MG63 (cell line): ENCODE measurements around the gene PSTPIP1. TPM values are rescaled to one million over a fixed set of nuclear protein-coding genes. Genes with fewer than 3 reads are reported as not detected.

ENCODE experiments used
- DNase-seq: peaks from one replicate; pipeline ENCODE4 v3.0.0-alpha.2; 2020
- H3K27me3 ChIP-seq: fragments of 250-450 bp; sonication (Bioruptor Pico); 2 replicates; pipeline ENCODE4 v1.5.1; 2020; ENCODE audit warnings: mild to moderate bottlenecking, moderate library complexity
- H3K36me3 ChIP-seq: fragments of 250-450 bp; sonication (Bioruptor Pico); 2 replicates; pipeline ENCODE4 v1.5.1; 2020; ENCODE audit warnings: mild to moderate bottlenecking, moderate library complexity
- H3K4me3 ChIP-seq: fragments of 250-450 bp; sonication (Bioruptor Pico); 2 replicates; pipeline ENCODE4 v1.5.1; 2020; ENCODE audit warnings: mild to moderate bottlenecking, moderate library complexity
- H3K9me3 ChIP-seq: fragments of 250-450 bp; sonication (Bioruptor Pico); 2 replicates; pipeline ENCODE4 v1.5.1; 2020; ENCODE audit warnings: mild to moderate bottlenecking, moderate library complexity
- total RNA-seq: library from RNA; depleted of rRNA; stranded (reverse); fragments of >200 nt; shearing (Covaris generic); gene quantifications from 2 replicates; pipeline ENCODE4 v1.2.3, GENCODE V29; 2014; ENCODE audit warnings: low replicate concordance

PSTPIP1 gene
- total RNA-seq, 1 experiment from 2014 or later: not detected

- no peak for DNase-seq
- no peaks in the 10 kb centered on the region for H3K9me3 ChIP-seq
- H3K4me3 ChIP-seq: no peak overlapping the region
These were observed 43.6 kb downstream of the PSTPIP1 start for GRCh38 chr15:77038312-77039216.

GRCh38 chr15:77039217-77039533, 44.2 kb downstream of the PSTPIP1 start:
- H3K27me3 ChIP-seq: no peaks in the 10 kb centered on the region
- peaks cover 11% of the 10 kb centered on the region for H3K36me3 ChIP-seq
- H3K4me3 ChIP-seq: no peak overlapping the region
- no peaks in the 10 kb centered on the region for H3K9me3 ChIP-seq
- no peak for DNase-seq

More at GRCh38 chr15:77038312-77039216, 43.6 kb downstream of the PSTPIP1 start:
- H3K36me3 ChIP-seq: peaks cover 11% of the 10 kb centered on the region
- no peaks in the 10 kb centered on the region for H3K27me3 ChIP-seq

- no peaks in the 10 kb centered on the region for H3K27me3 ChIP-seq
- no peak overlapping the region for H3K4me3 ChIP-seq
- H3K9me3 ChIP-seq: no peaks in the 10 kb centered on the region
- H3K36me3 ChIP-seq: peaks cover 14% of the 10 kb centered on the region
- DNase-seq: no peak
These were observed 44.9 kb downstream of the PSTPIP1 start for GRCh38 chr15:77039848-77040247.

- Histone ChIP-seq H3K9me3 (no peaks in the 10 kb centered on the region), H3K4me3 (no peak overlapping the region), H3K36me3 (peaks cover 19% of the 10 kb centered on the region), H3K27me3 (no peaks in the 10 kb centered on the region)
- DNase-seq: no peak
These were observed 45.7 kb downstream of the PSTPIP1 start for GRCh38 chr15:77040673-77041072.

GRCh38 chr15:77042245-77042919, 47.5 kb downstream of the PSTPIP1 start:
- Histone ChIP-seq H3K36me3 (peaks cover 25% of the 10 kb centered on the region), H3K27me3 (no peaks in the 10 kb centered on the region)
- no peak for DNase-seq

GRCh38 chr15:77042955-77043920, 48.3 kb downstream of the PSTPIP1 start:
- H3K36me3 ChIP-seq: peaks cover 31% of the 10 kb centered on the region
- no peaks in the 10 kb centered on the region for H3K27me3 ChIP-seq
- no peak for DNase-seq
- no peaks in the 10 kb centered on the region for H3K9me3 ChIP-seq
- no peak overlapping the region for H3K4me3 ChIP-seq

More at GRCh38 chr15:77042245-77042919, 47.5 kb downstream of the PSTPIP1 start:
- H3K4me3 ChIP-seq: no peak overlapping the region
- no peaks in the 10 kb centered on the region for H3K9me3 ChIP-seq

GRCh38 chr15:77044228-77045042, 49.5 kb downstream of the PSTPIP1 start:
- Histone ChIP-seq H3K36me3 (peaks cover 32% of the 10 kb centered on the region), H3K9me3 (no peaks in the 10 kb centered on the region), H3K27me3 (no peaks in the 10 kb centered on the region), H3K4me3 (no peak overlapping the region)
- no peak for DNase-seq

- DNase-seq: no peak
- H3K27me3 ChIP-seq: no peaks in the 10 kb centered on the region
- H3K36me3 ChIP-seq: peaks cover 37% of the 10 kb centered on the region
- no peaks in the 10 kb centered on the region for H3K9me3 ChIP-seq
- H3K4me3 ChIP-seq: no peak overlapping the region
These were observed 51.1 kb downstream of the PSTPIP1 start for GRCh38 chr15:77045985-77046384.

GRCh38 chr15:77046704-77047412, 51.9 kb downstream of the PSTPIP1 start:
- no peaks in the 10 kb centered on the region for H3K27me3 ChIP-seq

GRCh38 chr15:77048135-77048876, 53.4 kb downstream of the PSTPIP1 start:
- H3K4me3 ChIP-seq: no peak overlapping the region
- no peak for DNase-seq
- H3K36me3 ChIP-seq: peaks cover 44% of the 10 kb centered on the region

More at GRCh38 chr15:77046704-77047412, 51.9 kb downstream of the PSTPIP1 start:
- Histone ChIP-seq H3K36me3 (peaks cover 40% of the 10 kb centered on the region), H3K9me3 (no peaks in the 10 kb centered on the region), H3K4me3 (no peak overlapping the region)
- DNase-seq: no peak

GRCh38 chr15:77052556-77052955, 57.6 kb downstream of the PSTPIP1 start:
- no peaks in the 10 kb centered on the region for H3K27me3 ChIP-seq
- DNase-seq: no peak
- H3K9me3 ChIP-seq: no peaks in the 10 kb centered on the region
- H3K36me3 ChIP-seq: peaks cover 26% of the 10 kb centered on the region
- no peak overlapping the region for H3K4me3 ChIP-seq

More at GRCh38 chr15:77048135-77048876, 53.4 kb downstream of the PSTPIP1 start:
- H3K27me3 ChIP-seq: no peaks in the 10 kb centered on the region
- no peaks in the 10 kb centered on the region for H3K9me3 ChIP-seq

GRCh38 chr15:77053709-77054108, 58.8 kb downstream of the PSTPIP1 start:
- H3K4me3 ChIP-seq: no peak overlapping the region
- no peaks in the 10 kb centered on the region for H3K27me3 ChIP-seq
- H3K9me3 ChIP-seq: no peaks in the 10 kb centered on the region
- H3K36me3 ChIP-seq: peaks cover 21% of the 10 kb centered on the region
- no peak for DNase-seq

- H3K9me3 ChIP-seq: no peaks in the 10 kb centered on the region
- H3K4me3 ChIP-seq: no peak overlapping the region
- no peak for DNase-seq
- no peaks in the 10 kb centered on the region for H3K27me3 ChIP-seq
- peaks cover 14% of the 10 kb centered on the region for H3K36me3 ChIP-seq
These were observed 62.1 kb downstream of the PSTPIP1 start for GRCh38 chr15:77057072-77057471.

- no peak overlapping the region for H3K4me3 ChIP-seq
- no peaks in the 10 kb centered on the region for H3K9me3 ChIP-seq
- H3K27me3 ChIP-seq: no peaks in the 10 kb centered on the region
- peaks cover 8% of the 10 kb centered on the region for H3K36me3 ChIP-seq
- no peak for DNase-seq
These were observed 62.8 kb downstream of the PSTPIP1 start for GRCh38 chr15:77057685-77058084.

- Histone ChIP-seq H3K9me3 (no peaks in the 10 kb centered on the region), H3K36me3 (peaks cover 8% of the 10 kb centered on the region), H3K4me3 (no peak overlapping the region), H3K27me3 (no peaks in the 10 kb centered on the region)
- DNase-seq: no peak
These were observed 63.5 kb downstream of the PSTPIP1 start for GRCh38 chr15:77058468-77058867.
